IPS-NIHi7 (cell line): Measurements from ENCODE around the gene EXOSC5.
"Not testable (repeated sequence)": the region's sequence is repeated elsewhere in the genome, so short reads cannot be mapped to it uniquely, and the experiment has no call there.

Experiments
- DNase-seq: peaks from one replicate; pipeline ENCODE4 v3.0.0; 2012; ENCODE audit warnings: mixed read lengths; ENCODE audit errors: extremely low spot score

Gene EXOSC5

GRCh38 chr19:41405776-41406175 lies 8.6 kb upstream of the EXOSC5 start:
- no peak for DNase-seq

GRCh38 chr19:41403181-41403970 lies 6.2 kb upstream of the EXOSC5 start:
- DNase-seq, result no peak

GRCh38 chr19:41402010-41402409 lies 4.9 kb upstream of the EXOSC5 start:
- DNase-seq, result no peak

- no peak for DNase-seq
Measured at GRCh38 chr19:41401483-41401882, 4.3 kb upstream of the EXOSC5 start.

- no peak for DNase-seq
Measured at GRCh38 chr19:41399525-41399924, 2.4 kb upstream of the EXOSC5 start.

GRCh38 chr19:41399091-41399490 lies 1.9 kb upstream of the EXOSC5 start:
- DNase-seq, result no peak

GRCh38 chr19:41398598-41398997 lies 1.4 kb upstream of the EXOSC5 start:
- no peak for DNase-seq

GRCh38 chr19:41398050-41398418 lies 875 bp upstream of the EXOSC5 start:
- no peak for DNase-seq

- DNase-seq, result no peak
Measured at GRCh38 chr19:41395355-41395754, 1.8 kb downstream of the EXOSC5 start.

- no peak for DNase-seq
Measured at GRCh38 chr19:41392775-41393174, 4.4 kb downstream of the EXOSC5 start.

- no peak for DNase-seq
Measured at GRCh38 chr19:41391618-41392017, 5.5 kb downstream of the EXOSC5 start.

- no peak for DNase-seq
Measured at GRCh38 chr19:41386442-41386841, 10.7 kb downstream of the EXOSC5 start.

- DNase-seq, result no peak
Measured at GRCh38 chr19:41384351-41384750, 12.8 kb downstream of the EXOSC5 start.

- not testable (repeated sequence) for DNase-seq
Measured at GRCh38 chr19:41381536-41381935, 15.6 kb downstream of the EXOSC5 start.

GRCh38 chr19:41377977-41378709 lies 19.0 kb downstream of the EXOSC5 start:
- peak; percentile 69 for DNase-seq

GRCh38 chr19:41376998-41377365 lies 20.2 kb downstream of the EXOSC5 start:
- DNase-seq, result no peak

- DNase-seq, result peak; percentile 79
Measured at GRCh38 chr19:41376241-41376997, 20.7 kb downstream of the EXOSC5 start, which contains the start of gene TMEM91. Gene TMEM91 (plus strand): TSS chr19:41376533. CDS start chr19:41378310, 1,777 bp downstream.

- no peak for DNase-seq
Measured at GRCh38 chr19:41373993-41374392, 23.2 kb downstream of the EXOSC5 start.

- no peak for DNase-seq
Measured at GRCh38 chr19:41372501-41372900, 24.7 kb downstream of the EXOSC5 start.

- no peak for DNase-seq
Measured at GRCh38 chr19:41371541-41371940, 25.6 kb downstream of the EXOSC5 start.

- not testable (repeated sequence) for DNase-seq
Measured at GRCh38 chr19:41371119-41371518, 26.0 kb downstream of the EXOSC5 start.

GRCh38 chr19:41369769-41370168 lies 27.4 kb downstream of the EXOSC5 start:
- no peak for DNase-seq
